Stimulated activated naive CD8-positive, alpha-beta T cell treated with anti-CD3 and anti-CD28 coated beads, Interleukin-15, Interleukin-2, amounts not matched to agents 100 ng/mL and 50 ng/mL, for 24 hours (primary cell): ENCODE results near the gene CHST2.

ENCODE experiments used
- H3K27ac Mint-ChIP-seq: one replicate; pipeline ENCODE4 v1.8.0; 2021; ENCODE audit warnings: mild to moderate bottlenecking, mixed read lengths
- H3K27me3 Mint-ChIP-seq: one replicate; pipeline ENCODE4 v1.8.0; 2021; ENCODE audit warnings: mixed read lengths
- H3K36me3 Mint-ChIP-seq: one replicate; pipeline ENCODE4 v1.8.0; 2021; ENCODE audit warnings: low read depth, mixed read lengths
- H3K4me1 Mint-ChIP-seq: one replicate; pipeline ENCODE4 v1.8.0; 2021; ENCODE audit warnings: low read depth, mixed read lengths
- H3K4me3 Mint-ChIP-seq: one replicate; pipeline ENCODE4 v1.8.0; 2021; ENCODE audit warnings: mild to moderate bottlenecking, mixed read lengths
- H3K9me3 Mint-ChIP-seq: one replicate; pipeline ENCODE4 v1.8.0; 2021; ENCODE audit warnings: mixed read lengths

The CHST2 gene

DNA sequence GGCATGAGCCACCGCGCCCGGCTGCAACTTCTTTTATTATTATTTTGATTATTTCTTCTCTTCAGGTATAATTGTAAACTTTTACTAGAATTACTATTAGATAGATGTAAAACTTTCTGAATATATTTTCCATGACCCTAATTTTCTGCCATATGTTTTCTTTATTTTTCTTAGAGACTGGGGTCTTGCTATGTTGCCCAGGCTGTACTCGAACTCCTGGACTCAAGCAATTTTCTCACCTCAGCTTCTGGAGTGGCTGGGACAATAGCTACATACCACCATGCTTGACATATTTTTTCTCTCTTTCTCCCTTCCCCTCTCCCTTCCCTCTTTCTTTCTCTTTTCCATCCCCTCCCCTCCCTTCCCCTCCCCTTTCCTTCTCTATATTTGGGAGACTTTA is 29.6 kb upstream of the CHST2 start:
- no peak overlapping the region for H3K4me3 Mint-ChIP-seq
- no peaks in the 10 kb centered on the region for H3K27me3 Mint-ChIP-seq
- H3K36me3 Mint-ChIP-seq, result no peaks in the 10 kb centered on the region
- H3K4me1 Mint-ChIP-seq, result no peaks in the 10 kb centered on the region
- H3K27ac Mint-ChIP-seq, result no peak overlapping the region
- no peaks in the 10 kb centered on the region for H3K9me3 Mint-ChIP-seq

DNA sequence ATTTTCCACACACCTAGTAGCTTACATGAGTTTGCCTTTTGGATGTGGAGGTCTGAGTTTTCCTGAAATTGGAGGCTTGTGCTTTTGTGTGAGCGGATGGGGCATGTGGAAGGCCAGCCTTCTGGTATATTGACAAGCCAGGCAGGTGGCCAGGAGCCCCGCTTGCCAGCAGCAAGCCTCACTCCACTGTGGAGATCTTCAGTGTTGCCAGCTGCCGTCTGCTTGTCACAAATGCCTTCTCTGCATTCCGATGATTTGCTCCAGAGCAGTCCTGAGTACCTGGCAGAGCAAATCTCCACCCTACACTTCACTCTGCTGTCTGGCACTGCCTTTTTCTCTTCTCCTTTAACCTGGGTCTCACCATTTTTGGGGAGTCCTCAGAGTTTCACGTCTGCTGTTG is 29.1 kb upstream of the CHST2 start:
- Mint-ChIP-seq H3K4me1 (no peaks in the 10 kb centered on the region), H3K27me3 (no peaks in the 10 kb centered on the region), H3K36me3 (no peaks in the 10 kb centered on the region), H3K27ac (no peak overlapping the region), H3K4me3 (no peak overlapping the region), H3K9me3 (no peaks in the 10 kb centered on the region)

DNA sequence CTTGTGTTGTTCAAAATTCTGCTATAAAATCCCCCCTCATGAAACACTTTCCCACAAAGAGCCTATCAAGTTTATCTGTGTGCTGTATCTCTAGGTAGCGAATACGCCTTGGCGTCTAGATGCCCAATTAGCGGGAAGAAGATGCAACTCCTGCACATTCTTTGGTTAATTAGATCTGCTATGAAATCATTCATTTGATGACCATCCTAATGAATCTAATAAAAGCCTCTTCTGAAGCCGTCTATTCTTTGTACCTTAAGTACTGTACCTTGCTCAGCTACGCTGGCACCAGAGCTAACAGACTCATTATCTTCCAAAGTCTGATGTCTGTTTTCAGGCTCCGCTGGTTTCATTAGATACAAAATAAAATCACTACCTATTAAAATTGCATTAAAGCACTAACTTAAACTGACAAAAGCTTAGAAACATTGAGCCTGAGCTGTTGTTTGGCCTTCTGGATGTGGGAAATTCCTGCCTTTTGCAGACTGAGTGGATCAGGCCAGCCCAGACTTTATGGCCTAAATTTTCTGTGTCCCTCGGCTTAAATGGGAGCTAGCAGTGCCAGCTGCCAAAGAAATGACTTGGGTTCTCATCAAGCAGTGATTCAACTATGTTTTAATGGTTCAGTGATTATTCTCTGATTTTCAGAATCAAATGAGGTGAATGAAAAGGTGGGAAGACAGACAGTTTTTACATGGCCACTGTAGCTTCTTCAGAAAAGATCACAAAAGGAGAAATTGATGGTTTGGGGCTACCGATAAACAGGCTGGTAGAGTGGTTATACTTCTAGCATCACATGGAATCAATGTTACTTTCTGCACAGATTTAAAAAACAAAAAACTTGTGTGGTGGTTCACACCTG is 28.4 kb upstream of the CHST2 start:
- H3K27ac Mint-ChIP-seq, result no peak overlapping the region
- no peaks in the 10 kb centered on the region for H3K4me1 Mint-ChIP-seq
- H3K4me3 Mint-ChIP-seq, result no peak overlapping the region
- no peaks in the 10 kb centered on the region for H3K27me3 Mint-ChIP-seq
- no peaks in the 10 kb centered on the region for H3K36me3 Mint-ChIP-seq
- no peaks in the 10 kb centered on the region for H3K9me3 Mint-ChIP-seq

DNA sequence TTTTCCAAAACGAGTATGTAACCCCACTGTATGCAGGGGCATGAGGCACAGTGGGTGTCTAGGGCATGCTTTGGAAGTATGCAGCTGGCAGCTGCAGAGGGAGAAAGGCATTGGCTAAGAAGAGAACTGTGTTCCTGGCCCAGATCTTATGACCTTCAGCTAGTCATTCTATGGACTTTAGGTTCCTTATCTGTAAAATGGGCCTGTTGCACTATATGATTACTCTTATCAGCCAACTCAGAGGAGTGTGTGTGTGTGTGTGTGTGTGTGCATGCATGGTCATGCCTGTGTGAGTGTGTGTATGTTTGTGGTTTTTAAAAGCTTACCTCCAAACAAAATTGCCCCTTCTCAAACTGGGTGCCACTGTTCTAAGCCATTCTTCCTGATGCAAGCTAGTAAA is 27.4 kb upstream of the CHST2 start:
- H3K27ac Mint-ChIP-seq, result no peak overlapping the region
- no peaks in the 10 kb centered on the region for H3K4me1 Mint-ChIP-seq
- H3K27me3 Mint-ChIP-seq, result no peaks in the 10 kb centered on the region
- no peaks in the 10 kb centered on the region for H3K36me3 Mint-ChIP-seq
- no peaks in the 10 kb centered on the region for H3K9me3 Mint-ChIP-seq
- H3K4me3 Mint-ChIP-seq, result no peak overlapping the region

DNA sequence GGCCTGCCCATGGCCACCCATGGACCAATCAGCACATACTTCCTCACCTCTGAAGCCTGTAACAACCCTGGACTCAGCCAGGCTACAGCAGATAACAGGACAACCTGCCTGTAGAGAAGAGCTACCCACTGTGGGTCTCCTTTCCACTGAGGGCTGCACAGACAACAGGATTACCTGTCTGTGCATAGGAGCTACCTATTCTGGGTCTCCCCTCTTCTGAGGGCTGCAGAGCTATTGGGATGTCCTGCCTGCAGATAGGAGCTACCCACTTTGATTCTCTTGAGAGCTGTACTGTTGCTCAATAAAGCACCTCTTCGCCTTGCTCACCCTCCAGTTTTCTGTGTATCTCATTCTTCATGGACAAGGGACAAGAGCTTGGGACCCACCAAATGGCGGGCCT is 23.8 kb upstream of the CHST2 start:
- Mint-ChIP-seq H3K4me3 (no peak overlapping the region), H3K27ac (no peak overlapping the region), H3K4me1 (no peaks in the 10 kb centered on the region), H3K36me3 (no peaks in the 10 kb centered on the region), H3K27me3 (no peaks in the 10 kb centered on the region), H3K9me3 (no peaks in the 10 kb centered on the region)

DNA sequence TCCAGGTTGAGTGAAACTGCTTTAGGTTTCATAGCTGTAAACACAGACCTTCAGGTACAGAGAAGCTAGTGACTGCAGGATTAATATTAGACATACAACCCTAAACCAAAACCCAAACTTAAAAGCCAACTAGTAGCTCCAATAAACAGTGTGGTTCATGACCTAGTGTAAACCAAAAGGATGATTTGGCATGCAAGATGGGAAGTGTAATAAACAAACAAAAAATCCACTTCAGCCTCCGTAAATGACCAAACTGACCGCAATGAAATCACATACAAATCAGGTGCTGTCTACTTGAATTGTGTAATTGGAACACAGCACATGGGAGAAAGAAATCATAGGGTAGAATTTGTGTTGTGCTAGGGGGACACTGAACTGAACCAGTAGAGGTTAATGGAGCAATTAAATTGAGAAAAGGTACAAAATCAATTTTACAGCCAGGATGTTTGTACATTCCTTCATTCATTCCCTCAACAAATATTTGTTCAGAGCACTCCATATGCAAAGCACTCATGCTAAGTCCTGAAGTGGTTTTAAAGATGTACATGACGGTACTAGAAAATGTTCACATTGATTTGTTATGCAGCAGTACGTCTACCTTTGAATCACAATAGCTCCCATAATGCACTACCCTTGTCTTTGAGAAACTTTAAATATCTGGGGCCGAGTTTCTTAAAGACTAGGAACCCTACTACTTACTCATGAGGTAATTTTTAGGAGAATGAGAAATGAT is 21.4 kb upstream of the CHST2 start:
- no peaks in the 10 kb centered on the region for H3K36me3 Mint-ChIP-seq
- no peak overlapping the region for H3K4me3 Mint-ChIP-seq
- H3K27me3 Mint-ChIP-seq, result no peaks in the 10 kb centered on the region
- no peak overlapping the region for H3K27ac Mint-ChIP-seq
- H3K9me3 Mint-ChIP-seq, result no peaks in the 10 kb centered on the region
- no peaks in the 10 kb centered on the region for H3K4me1 Mint-ChIP-seq

DNA sequence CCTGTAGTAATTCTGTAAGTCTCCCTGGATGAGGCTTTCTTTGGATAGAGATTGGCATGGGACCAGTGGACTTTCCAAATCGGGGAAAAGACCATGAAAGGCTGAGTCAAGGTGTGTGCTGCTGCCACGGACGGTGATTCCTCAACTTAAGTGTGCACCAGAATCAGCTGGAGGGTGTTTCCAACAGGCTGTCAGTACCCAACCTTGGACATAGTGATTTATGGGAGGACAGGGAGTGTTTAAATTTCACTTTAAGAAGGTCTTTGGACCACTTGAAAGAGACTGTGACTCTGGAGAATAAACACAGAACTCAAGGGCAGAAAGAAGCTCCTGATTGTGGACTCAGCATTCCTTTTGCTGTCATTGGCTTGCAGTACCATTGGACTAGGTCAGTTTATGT is 20.4 kb upstream of the CHST2 start:
- Mint-ChIP-seq H3K27ac (no peak overlapping the region), H3K4me3 (no peak overlapping the region), H3K4me1 (no peaks in the 10 kb centered on the region), H3K27me3 (no peaks in the 10 kb centered on the region), H3K9me3 (no peaks in the 10 kb centered on the region), H3K36me3 (no peaks in the 10 kb centered on the region)

DNA sequence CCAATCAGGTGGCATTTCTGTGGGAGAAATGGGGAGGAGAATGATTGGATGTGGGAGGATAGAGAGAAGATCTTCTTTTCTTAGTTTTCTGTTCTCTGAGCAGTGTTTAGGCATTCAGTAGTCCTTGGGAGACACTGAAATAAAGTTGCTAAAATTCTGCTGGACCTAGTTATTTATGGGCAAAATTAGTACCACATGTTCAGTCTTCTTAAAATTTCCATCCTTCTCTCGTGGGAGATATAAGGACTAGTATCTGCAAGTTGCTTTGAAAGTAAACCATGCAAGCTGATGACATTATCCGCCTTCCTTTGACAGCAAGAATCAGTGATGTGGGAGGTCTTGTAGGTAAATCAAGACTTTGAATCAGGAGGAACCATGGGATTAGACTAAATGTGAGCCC is 19.9 kb upstream of the CHST2 start:
- H3K27me3 Mint-ChIP-seq, result peaks cover under 1% of the 10 kb centered on the region
- no peak overlapping the region for H3K4me3 Mint-ChIP-seq
- H3K9me3 Mint-ChIP-seq, result peaks cover under 1% of the 10 kb centered on the region
- H3K4me1 Mint-ChIP-seq, result no peaks in the 10 kb centered on the region
- no peak overlapping the region for H3K27ac Mint-ChIP-seq
- peaks cover 2% of the 10 kb centered on the region for H3K36me3 Mint-ChIP-seq

DNA sequence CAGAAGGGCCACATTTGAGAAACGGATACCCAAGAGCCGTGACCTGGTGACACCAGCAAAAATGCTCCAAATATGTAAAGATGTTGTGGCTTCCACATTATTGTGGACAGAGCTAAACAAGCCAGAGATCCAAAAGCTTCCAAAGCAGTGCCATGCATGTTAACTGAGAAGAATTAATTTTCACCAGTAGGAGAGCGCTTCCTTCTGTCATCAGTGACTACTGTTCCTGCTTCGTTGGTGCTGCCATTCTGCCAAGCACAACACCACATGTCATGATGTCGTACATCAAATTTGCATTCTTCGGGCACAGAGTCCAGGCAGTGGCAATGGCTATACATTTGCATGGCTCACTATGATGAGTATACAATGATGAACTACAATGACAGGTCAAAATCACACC is 19.1 kb upstream of the CHST2 start:
- Mint-ChIP-seq H3K4me3 (no peak overlapping the region), H3K36me3 (peaks cover 5% of the 10 kb centered on the region), H3K4me1 (no peaks in the 10 kb centered on the region), H3K27me3 (peaks cover 4% of the 10 kb centered on the region), H3K27ac (no peak overlapping the region), H3K9me3 (peaks cover 4% of the 10 kb centered on the region)

DNA sequence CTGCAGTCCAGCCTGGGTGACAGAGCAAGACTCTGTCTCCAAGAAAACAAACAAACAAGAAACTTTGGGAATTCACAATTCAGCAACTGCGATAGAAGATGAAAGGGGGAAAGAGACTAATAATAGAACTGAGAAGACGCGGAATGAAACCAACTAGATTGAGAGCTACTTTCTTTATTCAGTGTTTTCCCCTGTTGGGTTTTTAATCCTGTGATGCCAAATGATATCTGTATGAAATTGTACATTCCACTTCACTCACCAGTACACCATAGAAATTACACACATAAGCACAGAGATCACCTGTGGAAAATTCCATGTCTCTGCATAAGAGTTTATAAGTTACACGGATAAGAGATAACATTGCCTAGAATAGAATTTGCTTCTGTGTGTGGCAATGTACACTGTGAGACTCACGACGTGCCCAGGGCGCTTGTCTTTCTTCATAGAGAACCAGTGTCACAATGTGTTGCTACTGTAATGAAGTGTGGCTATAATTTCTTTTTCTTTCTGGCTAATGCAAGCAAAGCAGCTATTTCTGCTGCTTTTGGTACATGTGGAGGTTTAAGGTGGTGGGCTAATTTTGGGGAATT is 17.7 kb upstream of the CHST2 start:
- Mint-ChIP-seq H3K27ac (no peak overlapping the region), H3K27me3 (peaks cover 4% of the 10 kb centered on the region), H3K36me3 (peaks cover 5% of the 10 kb centered on the region), H3K4me1 (no peaks in the 10 kb centered on the region), H3K9me3 (peaks cover 10% of the 10 kb centered on the region), H3K4me3 (no peak overlapping the region)

DNA sequence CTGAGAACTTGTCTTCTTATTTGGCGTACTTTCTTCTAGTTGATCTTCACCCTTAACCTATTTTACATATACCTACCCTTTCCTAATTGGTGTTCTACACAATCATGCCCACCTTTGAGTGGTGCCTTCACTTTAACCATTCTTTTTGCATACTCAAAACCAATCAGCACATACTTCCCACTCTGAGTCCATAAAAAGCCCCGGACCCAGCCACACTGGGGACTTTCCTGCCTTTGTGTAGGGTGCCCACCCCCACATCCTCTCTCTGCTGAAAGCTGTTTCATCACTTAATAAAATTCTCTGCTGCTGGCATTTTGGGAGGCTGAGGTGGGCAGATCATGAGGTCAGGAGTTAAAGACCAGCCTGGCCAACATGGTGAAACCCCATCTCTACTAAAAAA is 15.9 kb upstream of the CHST2 start:
- Mint-ChIP-seq H3K27ac (no peak overlapping the region), H3K4me1 (no peaks in the 10 kb centered on the region), H3K9me3 (peaks cover 10% of the 10 kb centered on the region), H3K36me3 (peaks cover 5% of the 10 kb centered on the region), H3K27me3 (peaks cover 4% of the 10 kb centered on the region), H3K4me3 (no peak overlapping the region)

DNA sequence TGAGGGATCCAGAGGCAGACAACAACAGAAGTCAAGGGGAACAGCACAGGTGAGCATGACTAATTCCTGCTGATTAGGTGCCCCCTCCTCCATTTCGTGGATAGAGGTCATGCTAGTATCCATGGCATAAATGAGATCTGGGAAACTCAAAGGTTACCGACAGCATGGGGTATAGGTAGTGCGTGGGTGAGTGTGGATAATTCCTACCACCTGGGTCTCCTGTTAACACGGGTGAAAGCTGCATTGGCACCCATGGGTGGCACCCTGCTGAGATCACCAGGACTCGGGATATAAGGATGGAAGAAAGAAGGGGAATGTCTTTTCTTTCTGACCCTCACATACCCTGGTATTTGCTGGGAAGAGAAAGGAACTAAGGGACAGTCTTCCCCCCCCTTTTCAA is 14.4 kb upstream of the CHST2 start:
- peaks cover 10% of the 10 kb centered on the region for H3K9me3 Mint-ChIP-seq

DNA sequence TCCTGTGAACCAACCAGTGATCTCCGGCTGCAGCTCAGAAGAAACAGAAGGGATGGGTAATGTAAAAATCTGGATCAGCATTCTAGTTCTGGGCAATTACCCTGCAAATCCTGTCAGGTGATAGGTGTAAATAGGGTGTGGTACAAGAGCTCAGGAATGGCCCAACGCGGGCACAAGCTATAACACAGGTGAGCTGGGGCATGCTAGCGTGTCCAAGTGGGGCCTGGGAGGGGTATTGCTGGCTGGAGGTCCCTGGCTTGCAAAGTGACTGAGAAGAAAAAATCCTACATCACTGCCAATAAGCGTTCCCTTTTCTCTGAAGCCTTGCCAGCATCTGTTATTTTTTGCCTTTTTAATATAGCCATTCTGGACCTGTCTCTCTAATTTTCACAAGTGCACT is 9.7 kb upstream of the CHST2 start:
- no peak overlapping the region for H3K27ac Mint-ChIP-seq
- peaks cover 5% of the 10 kb centered on the region for H3K27me3 Mint-ChIP-seq
- H3K4me1 Mint-ChIP-seq, result no peaks in the 10 kb centered on the region
- H3K4me3 Mint-ChIP-seq, result no peak overlapping the region
- peaks cover 2% of the 10 kb centered on the region for H3K36me3 Mint-ChIP-seq
- H3K9me3 Mint-ChIP-seq, result peaks cover 7% of the 10 kb centered on the region

More for the DNA sequence above, 14.4 kb upstream of the CHST2 start:
- Mint-ChIP-seq H3K4me3 (no peak overlapping the region), H3K27me3 (peaks cover 4% of the 10 kb centered on the region), H3K36me3 (peaks cover 5% of the 10 kb centered on the region), H3K4me1 (no peaks in the 10 kb centered on the region), H3K27ac (no peak overlapping the region)

DNA sequence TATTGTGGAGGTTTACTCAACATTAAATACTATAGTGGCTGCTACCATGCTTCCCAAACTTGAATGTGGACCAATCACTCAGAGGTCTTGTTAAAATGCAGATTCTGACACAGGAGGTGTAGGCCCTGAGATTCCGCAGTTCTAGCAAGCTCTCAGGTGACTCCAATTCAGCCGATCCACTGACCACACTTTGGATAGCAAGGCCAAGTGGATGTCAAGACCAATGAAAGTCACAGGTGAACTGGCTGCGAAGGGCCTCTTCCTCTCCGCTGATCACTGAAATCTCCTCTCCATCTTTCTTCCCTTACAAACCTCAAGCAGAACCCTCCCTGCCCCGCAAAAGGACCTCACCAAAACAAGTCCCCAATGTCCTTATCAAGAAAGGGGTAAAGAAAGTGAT is 9.2 kb upstream of the CHST2 start:
- H3K27me3 Mint-ChIP-seq, result peaks cover 3% of the 10 kb centered on the region
- no peak overlapping the region for H3K4me3 Mint-ChIP-seq
- H3K9me3 Mint-ChIP-seq, result peaks cover 6% of the 10 kb centered on the region
- H3K4me1 Mint-ChIP-seq, result no peaks in the 10 kb centered on the region
- no peaks in the 10 kb centered on the region for H3K36me3 Mint-ChIP-seq
- H3K27ac Mint-ChIP-seq, result no peak overlapping the region

DNA sequence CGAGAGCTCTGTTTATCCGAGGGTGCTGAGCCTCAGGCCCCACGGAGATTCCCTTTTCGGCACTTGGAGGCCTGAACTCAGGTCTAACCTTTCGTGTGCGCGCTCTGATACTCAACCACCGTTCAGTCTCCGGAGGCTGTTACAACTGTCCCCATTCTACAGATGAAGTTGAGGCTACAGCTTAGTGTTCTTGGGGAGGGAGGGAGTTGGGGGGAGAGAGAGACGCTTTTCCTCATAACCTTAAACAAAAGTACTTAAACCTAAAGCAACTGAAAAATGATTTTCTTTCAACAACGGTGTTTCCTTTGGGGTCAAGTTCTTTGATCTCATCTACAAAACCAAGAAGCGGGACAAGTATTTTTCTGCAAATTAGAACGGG is 952 bp upstream of the CHST2 start:
- no peaks in the 10 kb centered on the region for H3K36me3 Mint-ChIP-seq
- no peaks in the 10 kb centered on the region for H3K9me3 Mint-ChIP-seq
- H3K4me3 Mint-ChIP-seq, result peak overlapping the region; percentile 87
- peaks cover 28% of the 10 kb centered on the region for H3K4me1 Mint-ChIP-seq
- peak overlapping the region; percentile 62 for H3K27ac Mint-ChIP-seq
- H3K27me3 Mint-ChIP-seq, result no peaks in the 10 kb centered on the region
